Nephron (organoid): ENCODE data around the gene SERGEF.

Source experiments
- H3K27ac Mint-ChIP-seq, 3 experiments: 2 replicates each; pipeline ENCODE4 v1.8.0; 2020; ENCODE audit warnings: mixed read lengths in 3 of 3, mild to moderate bottlenecking in 2 of 3, moderate library complexity in 1 of 3
- H3K27me3 Mint-ChIP-seq: 2 replicates; pipeline ENCODE4 v1.8.0; 2021; ENCODE audit warnings: low read depth, mild to moderate bottlenecking, moderate library complexity, mixed read lengths
- H3K36me3 Mint-ChIP-seq: 2 replicates; pipeline ENCODE4 v1.8.0; 2020; ENCODE audit warnings: low read depth, mixed read lengths
- H3K4me1 Mint-ChIP-seq: 2 replicates; pipeline ENCODE4 v1.8.0; 2020; ENCODE audit warnings: mixed read lengths
- H3K4me3 Mint-ChIP-seq, 3 experiments: 2 replicates each; pipeline ENCODE4 v1.8.0; 2020; ENCODE audit warnings: mild to moderate bottlenecking in 3 of 3, mixed read lengths in 3 of 3, moderate library complexity in 2 of 3
- H3K9me3 Mint-ChIP-seq: 2 replicates; pipeline ENCODE4 v1.8.0; 2020; ENCODE audit warnings: mixed read lengths
- TF ChIP-seq, protein P1 (sequence below), 3 experiments: fragments of 200-600 bp; sonication (generic); IDR thresholded peaks; one replicate each; pipeline ENCODE4 v1.5.0; 2021; ENCODE audit warnings: antibody characterized with exemption in 3 of 3; ENCODE audit not compliant: unreplicated experiment in 3 of 3

SERGEF gene

DNA sequence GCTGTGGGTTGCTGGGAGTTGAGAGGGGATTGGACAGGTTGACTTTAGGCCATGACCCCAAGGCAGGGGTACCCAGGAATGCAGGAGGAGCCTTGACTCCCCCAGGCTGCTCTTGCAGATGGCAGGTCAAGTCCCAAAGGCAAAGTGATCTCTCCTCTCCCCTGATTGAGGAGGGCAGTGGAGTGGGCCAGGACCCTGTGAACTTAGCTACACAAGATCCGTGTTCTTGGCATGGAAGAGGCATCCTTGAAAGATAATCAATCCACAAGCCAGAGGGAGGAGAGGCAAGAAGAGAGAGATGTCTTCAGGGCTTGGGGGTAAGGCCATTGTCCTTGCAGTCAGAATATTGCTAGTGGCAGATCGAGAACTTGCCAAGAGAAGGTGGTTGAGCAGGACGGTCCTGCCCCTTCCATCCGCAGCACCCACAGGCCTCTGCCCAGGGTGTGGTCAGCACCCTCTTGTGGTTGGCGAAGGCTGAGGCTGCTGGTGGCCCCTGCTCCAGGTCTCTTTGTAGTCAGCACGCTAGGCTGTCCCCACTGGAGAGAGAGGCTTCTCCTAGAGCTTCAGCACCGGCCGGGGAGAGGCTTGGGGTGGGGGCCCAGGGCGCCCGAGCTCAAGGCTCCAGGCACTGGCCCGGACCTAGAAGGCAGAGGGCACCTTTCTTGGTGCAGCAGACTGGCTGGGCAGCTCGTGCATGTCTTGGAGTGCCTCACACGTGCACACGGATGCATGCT, 232.8 kb downstream of the SERGEF start:
- no peaks in the 10 kb centered on the region for H3K36me3 Mint-ChIP-seq
- TF ChIP-seq, protein P1, sequence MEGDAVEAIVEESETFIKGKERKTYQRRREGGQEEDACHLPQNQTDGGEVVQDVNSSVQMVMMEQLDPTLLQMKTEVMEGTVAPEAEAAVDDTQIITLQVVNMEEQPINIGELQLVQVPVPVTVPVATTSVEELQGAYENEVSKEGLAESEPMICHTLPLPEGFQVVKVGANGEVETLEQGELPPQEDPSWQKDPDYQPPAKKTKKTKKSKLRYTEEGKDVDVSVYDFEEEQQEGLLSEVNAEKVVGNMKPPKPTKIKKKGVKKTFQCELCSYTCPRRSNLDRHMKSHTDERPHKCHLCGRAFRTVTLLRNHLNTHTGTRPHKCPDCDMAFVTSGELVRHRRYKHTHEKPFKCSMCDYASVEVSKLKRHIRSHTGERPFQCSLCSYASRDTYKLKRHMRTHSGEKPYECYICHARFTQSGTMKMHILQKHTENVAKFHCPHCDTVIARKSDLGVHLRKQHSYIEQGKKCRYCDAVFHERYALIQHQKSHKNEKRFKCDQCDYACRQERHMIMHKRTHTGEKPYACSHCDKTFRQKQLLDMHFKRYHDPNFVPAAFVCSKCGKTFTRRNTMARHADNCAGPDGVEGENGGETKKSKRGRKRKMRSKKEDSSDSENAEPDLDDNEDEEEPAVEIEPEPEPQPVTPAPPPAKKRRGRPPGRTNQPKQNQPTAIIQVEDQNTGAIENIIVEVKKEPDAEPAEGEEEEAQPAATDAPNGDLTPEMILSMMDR (IDR thresholded peaks at IDR 0.05; ENCODE audit: unreplicated experiment in 3 of 3), result no peak
- no peaks in the 10 kb centered on the region for H3K4me1 Mint-ChIP-seq
- no peak overlapping the region for H3K27ac Mint-ChIP-seq
- peaks cover 13% of the 10 kb centered on the region for H3K27me3 Mint-ChIP-seq
- H3K4me3 Mint-ChIP-seq, result no peak overlapping the region
- no peaks in the 10 kb centered on the region for H3K9me3 Mint-ChIP-seq

DNA sequence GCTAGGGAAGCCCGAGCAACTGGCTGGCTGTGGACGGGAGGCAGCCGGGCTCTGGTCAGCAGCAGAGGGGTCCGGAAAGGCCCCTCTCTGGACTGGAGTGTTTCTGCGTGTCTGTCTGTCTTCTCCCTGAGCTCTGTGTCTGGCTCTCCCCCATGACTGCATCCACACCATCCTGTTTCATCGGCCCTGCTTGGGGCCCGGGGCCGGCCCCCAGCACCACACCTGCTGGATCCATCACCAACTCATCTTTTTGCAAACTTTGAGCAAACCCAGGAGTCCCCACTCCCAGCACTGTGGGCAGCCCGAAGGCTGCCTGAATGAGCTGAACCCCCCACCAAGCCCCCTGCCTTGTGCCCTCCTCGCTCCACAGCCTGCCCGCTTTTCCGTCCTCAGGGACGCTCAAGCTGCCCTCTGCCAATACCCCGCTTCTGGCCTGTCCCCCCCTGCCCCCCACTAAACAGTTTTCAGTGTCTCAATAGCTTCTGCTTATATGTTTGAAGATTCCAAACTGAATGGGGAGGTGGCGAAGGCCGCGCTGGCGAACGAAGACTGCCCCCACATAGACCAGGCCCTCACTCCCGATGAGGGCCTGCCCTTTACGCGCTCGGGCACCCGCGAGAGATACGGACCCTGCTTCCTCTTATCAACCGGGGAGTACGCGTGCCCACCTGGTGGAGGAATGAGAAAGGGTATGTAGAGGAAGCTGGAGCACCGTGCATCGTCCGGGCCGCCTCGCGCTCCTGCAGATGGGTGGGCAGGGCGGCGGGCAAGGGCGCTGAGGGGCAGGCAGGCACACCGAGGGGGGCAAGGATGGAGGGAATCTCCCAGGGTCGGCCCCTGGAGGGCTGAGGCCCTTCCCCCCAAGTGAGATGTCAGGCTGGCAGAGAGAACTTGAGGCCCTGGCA, 233.6 kb downstream of the SERGEF start:
- Mint-ChIP-seq H3K36me3 (no peaks in the 10 kb centered on the region), H3K4me3 (no peak overlapping the region), H3K4me1 (no peaks in the 10 kb centered on the region), H3K9me3 (no peaks in the 10 kb centered on the region), H3K27me3 (peaks cover 14% of the 10 kb centered on the region), H3K27ac (no peak overlapping the region)
- TF ChIP-seq, protein P1 (IDR thresholded peaks at IDR 0.05; ENCODE audit: unreplicated experiment in 3 of 3), result no peak

DNA sequence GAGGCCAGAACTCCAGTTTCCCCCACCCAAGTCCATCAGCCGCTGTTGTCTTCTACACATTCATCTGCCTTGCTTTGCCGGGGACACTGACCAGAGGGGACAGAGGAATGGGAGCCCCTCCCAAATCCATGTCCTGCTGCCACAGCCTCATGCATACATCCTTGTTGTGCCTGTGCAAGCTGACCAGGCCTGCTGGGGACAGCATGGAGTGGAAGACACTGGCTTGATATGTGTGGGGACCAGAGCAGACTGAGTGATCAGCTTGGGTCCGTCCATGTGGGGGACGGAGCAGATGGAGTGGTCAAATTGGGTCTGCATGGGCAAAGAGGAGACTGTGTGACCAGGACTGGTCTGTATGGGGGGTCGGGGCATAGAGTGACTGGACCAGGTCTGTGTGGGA, 234.5 kb downstream of the SERGEF start:
- Mint-ChIP-seq H3K27ac (no peak overlapping the region), H3K36me3 (no peaks in the 10 kb centered on the region), H3K27me3 (peaks cover 13% of the 10 kb centered on the region), H3K4me1 (no peaks in the 10 kb centered on the region), H3K9me3 (no peaks in the 10 kb centered on the region), H3K4me3 (no peak overlapping the region)
- TF ChIP-seq, protein P1 (IDR thresholded peaks at IDR 0.05; ENCODE audit: unreplicated experiment in 3 of 3), result no peak

DNA sequence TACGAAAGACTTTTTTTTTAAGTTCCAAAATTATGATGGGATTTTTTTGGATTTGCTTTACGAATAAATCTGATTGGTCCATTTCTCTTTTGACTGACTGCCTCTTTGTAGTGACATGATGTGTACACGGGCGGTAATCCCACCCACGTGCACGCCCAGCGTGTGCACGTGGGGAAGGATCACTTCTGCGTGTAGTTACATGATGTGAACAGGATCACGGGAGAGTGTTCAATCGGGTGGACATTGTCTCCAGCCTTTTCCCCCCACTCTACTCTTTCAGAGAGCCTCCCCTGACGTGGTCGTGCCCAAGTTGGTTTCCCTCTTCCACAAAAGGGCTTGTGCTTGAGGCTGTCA, 235.1 kb downstream of the SERGEF start:
- TF ChIP-seq, protein P1 (IDR thresholded peaks at IDR 0.05; ENCODE audit: unreplicated experiment in 3 of 3), result no peak
- H3K4me3 Mint-ChIP-seq, result no peak overlapping the region
- H3K36me3 Mint-ChIP-seq, result no peaks in the 10 kb centered on the region
- no peaks in the 10 kb centered on the region for H3K9me3 Mint-ChIP-seq
- H3K27ac Mint-ChIP-seq, result no peak overlapping the region
- H3K4me1 Mint-ChIP-seq, result no peaks in the 10 kb centered on the region
- H3K27me3 Mint-ChIP-seq, result peaks cover 10% of the 10 kb centered on the region

DNA sequence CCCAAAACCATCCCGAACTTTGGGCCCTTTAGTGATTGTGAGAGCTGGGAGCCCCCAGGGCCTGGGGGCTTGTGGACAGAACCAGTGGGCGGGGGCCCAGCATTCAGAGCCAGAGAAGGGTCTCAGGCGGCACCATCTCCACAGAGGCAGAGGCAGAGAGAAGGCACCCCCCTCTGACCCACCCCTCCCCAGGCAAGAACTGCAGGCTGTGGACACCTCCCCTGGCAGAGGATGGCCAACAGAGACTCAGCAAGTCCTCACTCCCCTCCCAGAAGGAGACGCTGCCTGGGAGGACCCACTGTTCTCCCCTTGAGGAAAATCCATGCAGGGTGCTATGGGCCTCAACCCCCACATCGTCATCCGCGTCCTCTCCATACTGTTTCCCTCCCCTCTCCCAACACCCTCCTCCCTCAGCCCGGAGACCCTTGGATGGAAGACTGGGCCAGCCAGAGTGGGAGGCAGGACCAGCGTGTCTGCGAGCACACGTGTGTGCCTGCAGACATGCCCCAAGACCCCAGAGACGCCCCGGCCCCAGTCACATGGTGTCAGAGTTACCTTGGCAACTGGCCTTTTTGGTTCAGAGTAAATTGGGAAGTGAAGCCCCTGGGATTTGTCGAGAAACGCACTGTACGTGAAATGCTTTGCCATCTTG, 235.6 kb downstream of the SERGEF start:
- Mint-ChIP-seq H3K9me3 (no peaks in the 10 kb centered on the region), H3K4me1 (no peaks in the 10 kb centered on the region), H3K27ac (no peak overlapping the region), H3K4me3 (no peak overlapping the region), H3K36me3 (no peaks in the 10 kb centered on the region), H3K27me3 (peaks cover 10% of the 10 kb centered on the region)
- TF ChIP-seq, protein P1 (IDR thresholded peaks at IDR 0.05; ENCODE audit: unreplicated experiment in 3 of 3), result no peak
